ENCODE results near the gene ADGRV1.
"Not testable (repeated sequence)": the region's sequence is repeated elsewhere in the genome, so short reads cannot be mapped to it uniquely, and the experiment has no call there.

ADGRV1 gene

GRCh38 chr5:90553711-90554110 lies 4.9 kb upstream of the ADGRV1 start:
- no peak for DNase-seq

- no peak for DNase-seq
Observed at GRCh38 chr5:90554358-90555006, 4.1 kb upstream of the ADGRV1 start.

- no peak for DNase-seq
Observed at GRCh38 chr5:90555666-90556065, 2.9 kb upstream of the ADGRV1 start.

- no peak for DNase-seq
Observed at GRCh38 chr5:90557391-90557790, 1.2 kb upstream of the ADGRV1 start.

- no peak for DNase-seq
Observed at GRCh38 chr5:90557871-90558270, 726 bp upstream of the ADGRV1 start.

GRCh38 chr5:90560771-90561170 lies 2.2 kb downstream of the ADGRV1 start:
- DNase-seq = no peak

- DNase-seq = no peak
Observed at GRCh38 chr5:90561766-90562165, 3.2 kb downstream of the ADGRV1 start.

- no peak for DNase-seq
Observed at GRCh38 chr5:90562341-90562740, 3.7 kb downstream of the ADGRV1 start.

GRCh38 chr5:90563108-90563507 lies 4.5 kb downstream of the ADGRV1 start:
- DNase-seq = no peak

GRCh38 chr5:90565491-90565890 lies 6.9 kb downstream of the ADGRV1 start:
- DNase-seq = no peak

- DNase-seq = no peak
Observed at GRCh38 chr5:90569084-90569483, 10.5 kb downstream of the ADGRV1 start.

- DNase-seq = no peak
Observed at GRCh38 chr5:90570034-90570433, 11.4 kb downstream of the ADGRV1 start.

GRCh38 chr5:90571147-90571773 lies 12.7 kb downstream of the ADGRV1 start:
- no peak for DNase-seq

- no peak for DNase-seq
Observed at GRCh38 chr5:90575712-90576111, 17.1 kb downstream of the ADGRV1 start.

- DNase-seq = not testable (repeated sequence)
Observed at GRCh38 chr5:90576566-90576965, 18.0 kb downstream of the ADGRV1 start.

GRCh38 chr5:90579905-90580304 lies 21.3 kb downstream of the ADGRV1 start:
- not testable (repeated sequence) for DNase-seq

- DNase-seq = no peak
Observed at GRCh38 chr5:90581956-90582355, 23.4 kb downstream of the ADGRV1 start.

GRCh38 chr5:90585337-90585986 lies 26.9 kb downstream of the ADGRV1 start:
- DNase-seq = no peak

- no peak for DNase-seq
Observed at GRCh38 chr5:90586469-90586868, 27.9 kb downstream of the ADGRV1 start.

GRCh38 chr5:90590170-90590569 lies 31.6 kb downstream of the ADGRV1 start:
- DNase-seq = no peak

- DNase-seq = not testable (repeated sequence)
Observed at GRCh38 chr5:90593083-90593482, 34.5 kb downstream of the ADGRV1 start.

GRCh38 chr5:90595766-90596165 lies 37.2 kb downstream of the ADGRV1 start:
- not testable (repeated sequence) for DNase-seq

GRCh38 chr5:90598293-90598692 lies 39.7 kb downstream of the ADGRV1 start:
- peak; percentile 2 for DNase-seq

- not testable (repeated sequence) for DNase-seq
Observed at GRCh38 chr5:90600307-90600706, 41.7 kb downstream of the ADGRV1 start.

All from midbrain (tissue), 1 donor.